HepG2 (cell line): ENCODE data around the gene MID2. TPM values are rescaled to one million over a fixed set of nuclear protein-coding genes. Genes with fewer than 3 reads are reported as not detected.
"Not testable (repeated sequence)": the region's sequence is repeated elsewhere in the genome, so short reads cannot be mapped to it uniquely, and the experiment has no call there.

Source experiments
- ATAC-seq: fragments of 200-7000 bp; cut with Tn5 transposase; 3 replicates; pipeline ENCODE4 v1.9.1; 2020; ENCODE audit warnings: mild to moderate bottlenecking, moderate library complexity
- BruUV-seq: library from RNA; stranded (reverse); fragments of 400-500 nt; replicated peaks from 2 replicates; lab custom pipeline; 2021; lab: Mats Ljungman, UMichigan
- CTCF ChIA-PET: fragments of 300-600 bp; formaldehyde crosslinking; extraction: SDS; loops from one replicate; lab custom pipeline; 2021; ENCODE audit warnings: low total read pairs, inconsistent platforms, low intra/inter-chr PET ratio; lab: Yijun Ruan, JAX
- POLR2A ChIA-PET: fragments of 350-600 bp; sonication (Branson Sonifier 250); formaldehyde crosslinking; loops from one replicate; lab custom pipeline; 2020; ENCODE audit warnings: antibody characterized with exemption, inconsistent platforms; lab: Yijun Ruan, JAX
- DNase-seq: peaks from one replicate; pipeline ENCODE4 v3.0.0-alpha.2; 2015; ENCODE audit warnings: low spot score
- FAIRE-seq: peaks from 3 replicates; lab custom pipeline; 2011; peaks lifted over from hg19 to GRCh38; lab: Jason Lieb, UNC
- H2AFZ ChIP-seq: one replicate; pipeline ENCODE4 v1.6.1; 2011; ENCODE audit warnings: low read length, inconsistent platforms
- H3K27ac ChIP-seq: fragments of 300-600 bp; 3 replicates; pipeline ENCODE4 v1.8.0; 2011; ENCODE audit warnings: mixed run types, mild to moderate bottlenecking, mixed read lengths, low read length, inconsistent platforms; ENCODE audit not compliant: insufficient read depth; ENCODE audit errors: extremely low read length
- H3K27me3 ChIP-seq, 2 experiments: fragments of 200-600 bp in 1 of 2; 2 replicates in 1 of 2; 3 replicates in 1 of 2; pipeline versions ENCODE4 v1.6.0 to v1.8.0; 2011; ENCODE audit warnings: low read length in 2 of 2, mild to moderate bottlenecking in 2 of 2, moderate library complexity in 2 of 2, inconsistent platforms in 1 of 2; ENCODE audit not compliant: insufficient read depth in 2 of 2, control insufficient read depth in 1 of 2
- H3K36me3 ChIP-seq, 2 experiments: fragments of 200-600 bp in 1 of 2; replicated peaks in 1 of 2; 2 replicates in 1 of 2; 3 replicates in 1 of 2; pipeline versions ENCODE4 v1.5.1 to v1.8.0; 2011; ENCODE audit warnings: low read length in 2 of 2, inconsistent platforms in 1 of 2; ENCODE audit not compliant: insufficient read depth in 2 of 2, control insufficient read depth in 1 of 2
- H3K4me1 ChIP-seq: 2 replicates; pipeline ENCODE4 v1.5.1; 2012; ENCODE audit warnings: low read length, inconsistent platforms; ENCODE audit not compliant: insufficient read depth
- H3K4me2 ChIP-seq: 2 replicates; pipeline ENCODE4 v1.6.0; 2011; ENCODE audit warnings: low read depth, low read length, inconsistent platforms
- H3K4me3 ChIP-seq, 3 experiments: fragments of 200-600 bp in 1 of 3; sonication (generic), shearing (Covaris generic) in 1 of 3; replicated peaks in 1 of 3; 2 replicates each; pipeline ENCODE4 v1.5.1; 2011 to 2016; ENCODE audit warnings: low read length in 3 of 3, inconsistent platforms in 2 of 3, low read depth in 2 of 3, mild to moderate bottlenecking in 2 of 3, control low read depth in 1 of 3, mixed read lengths in 1 of 3; ENCODE audit not compliant: insufficient read depth in 1 of 3
- H3K79me2 ChIP-seq: one replicate; pipeline ENCODE4 v1.6.1; 2011; ENCODE audit warnings: low read length, inconsistent platforms; ENCODE audit not compliant: insufficient read depth
- H3K9ac ChIP-seq: 2 replicates; pipeline ENCODE4 v1.6.0; 2011; ENCODE audit warnings: mild to moderate bottlenecking, low read depth, low read length, inconsistent platforms; ENCODE audit not compliant: insufficient read depth
- H3K9me3 ChIP-seq: 2 replicates; pipeline ENCODE4 v1.5.1; 2012; ENCODE audit warnings: mild to moderate bottlenecking, low read length
- H4K20me1 ChIP-seq: 2 replicates; pipeline ENCODE4 v1.6.0; 2011; ENCODE audit warnings: inconsistent platforms, mild to moderate bottlenecking, low read length, moderate library complexity; ENCODE audit not compliant: insufficient read depth
- ZNF142 ChIP-seq: sonication (generic); formaldehyde crosslinking; IDR thresholded peaks from 2 replicates; pipeline ENCODE4 v1.4.0; 2020; ENCODE audit warnings: missing genetic modification reagents
- WGBS: methylation state at CpG from one replicate; pipeline ENCODE4 v1.1.6; 2017; ENCODE audit warnings: low lambda C conversion rate; 5-methylcytosine and 5-hydroxymethylcytosine counted together
- in situ Hi-C: cut with HindIII; loops from 2 replicates; pipeline ENCODE4 v1.10.0; 2017; ENCODE audit warnings: low pct_unique_long_range_greater_than_20kb; ENCODE audit not compliant: extremely low pct_ligation_motif_present
- intact Hi-C: fragments of 100-400 bp; cut with micrococcal nuclease; formaldehyde crosslinking; loops from one replicate; pipeline ENCODE4 v1.10.0; 2022; ENCODE audit not compliant: unreplicated experiment
- polyA plus RNA-seq, 8 experiments: library from polyadenylated mRNA; depleted of rRNA in 3 of 8; stranded (reverse) in 7 of 8; unstranded in 1 of 8; fragments of >200 nt; fragmentation: Illumina TruSeq in 4 of 8; extraction: Trizol in 4 of 8; gene quantifications; 2 replicates each; pipeline versions ENCODE4 v1.2.1 to v1.2.3, GENCODE V29; 2011 to 2016; ENCODE audit warnings: low read depth in 4 of 8, missing spikeins in 1 of 8, mixed read lengths in 1 of 8; ENCODE audit not compliant: insufficient read depth in 1 of 8
- total RNA-seq, 5 experiments: library from RNA; depleted of rRNA; stranded (reverse); fragments of >200 nt; fragmentation: Illumina TruSeq; extraction: Trizol; gene quantifications; 2 replicates each; pipeline ENCODE4 v1.2.3, GENCODE V29; 2016; ENCODE audit warnings: low read depth in 1 of 5

The MID2 gene
- total and polyA plus RNA-seq, 2 of the 13 experiments (the other 11 are each of a cell fraction or from before 2014, with no cell fraction given), result 0.05 to 0.09 TPM

GRCh38 chrX:107851215-107851614, 25.5 kb downstream of the MID2 start (continued):
- TF ChIP-seq ZNF142, result no peak

- H2AFZ ChIP-seq, H3K27me3 ChIP-seq, H3K36me3 ChIP-seq, H3K4me1 ChIP-seq, CTCF ChIA-PET, H3K9ac ChIP-seq, H3K9me3 ChIP-seq, DNase-seq, BruUV-seq, ATAC-seq, H3K27ac ChIP-seq, H3K4me3 ChIP-seq, H3K79me2 ChIP-seq, H4K20me1 ChIP-seq, in situ Hi-C loops, intact Hi-C loops, FAIRE-seq, H3K4me2 ChIP-seq, POLR2A ChIA-PET: not testable (repeated sequence)
- WGBS, result 82% methylated on average over 7 of the region's 7 CpGs
Observed at GRCh38 chrX:107851665-107852064, 26.0 kb downstream of the MID2 start.
